Measurements from ENCODE around the gene LETMD1. TPM values are rescaled to one million over a fixed set of nuclear protein-coding genes. Genes with fewer than 3 reads are reported as not detected.
A peak's percentile ranks its signal among the peaks of the same experiment; 100 is the strongest.

LETMD1 gene
- total and polyA plus RNA-seq, 2 of the 13 experiments (the other 11 are each of a cell fraction or from before 2014, with no cell fraction given) = 43.3 to 87.7 TPM

DNA sequence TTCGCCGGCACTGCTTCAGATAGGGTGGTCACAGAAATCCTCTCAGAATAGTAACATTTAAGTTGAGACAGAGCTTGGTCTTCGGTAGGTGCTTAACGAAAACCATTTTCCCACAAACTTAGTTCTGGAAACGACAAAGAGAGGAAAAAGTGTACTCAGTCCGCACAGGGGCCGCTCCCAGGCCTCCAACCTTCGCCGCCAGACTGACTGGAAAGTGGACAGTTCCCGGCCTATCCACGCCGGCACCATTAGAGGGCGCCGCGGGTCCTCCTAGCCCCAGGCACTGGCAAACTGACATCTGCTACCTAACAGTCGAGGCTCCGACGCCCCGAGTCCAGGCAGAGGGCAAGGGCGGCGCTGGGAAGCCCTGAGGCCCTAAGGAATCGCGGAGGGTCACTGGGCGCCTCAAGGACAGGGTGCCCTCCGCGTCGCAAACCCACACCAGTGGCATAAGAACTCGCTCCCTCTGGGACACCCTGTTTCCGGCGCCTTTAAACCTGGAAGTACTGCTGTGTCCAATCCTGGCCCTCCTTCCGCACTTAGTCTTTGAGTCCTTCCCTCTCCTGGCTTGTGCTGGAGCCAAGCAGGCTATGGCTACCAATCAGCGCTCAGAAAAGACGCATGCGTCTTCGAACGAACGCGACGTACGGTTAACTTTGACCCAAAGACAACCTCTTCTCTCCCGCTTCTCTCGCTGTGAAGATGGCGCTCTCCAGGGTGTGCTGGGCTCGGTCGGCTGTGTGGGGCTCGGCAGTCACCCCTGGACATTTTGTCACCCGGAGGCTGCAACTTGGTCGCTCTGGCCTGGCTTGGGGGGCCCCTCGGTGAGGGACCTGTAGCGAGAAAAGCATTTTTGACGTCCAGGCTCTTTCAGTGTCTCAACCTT is at the start of gene LETMD1 (continued):
- TF ChIP-seq, protein P1, sequence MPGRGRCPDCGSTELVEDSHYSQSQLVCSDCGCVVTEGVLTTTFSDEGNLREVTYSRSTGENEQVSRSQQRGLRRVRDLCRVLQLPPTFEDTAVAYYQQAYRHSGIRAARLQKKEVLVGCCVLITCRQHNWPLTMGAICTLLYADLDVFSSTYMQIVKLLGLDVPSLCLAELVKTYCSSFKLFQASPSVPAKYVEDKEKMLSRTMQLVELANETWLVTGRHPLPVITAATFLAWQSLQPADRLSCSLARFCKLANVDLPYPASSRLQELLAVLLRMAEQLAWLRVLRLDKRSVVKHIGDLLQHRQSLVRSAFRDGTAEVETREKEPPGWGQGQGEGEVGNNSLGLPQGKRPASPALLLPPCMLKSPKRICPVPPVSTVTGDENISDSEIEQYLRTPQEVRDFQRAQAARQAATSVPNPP (CRISPR knock-in tag; IDR thresholded peaks at IDR 0.05) = peak; percentile 69; the same call in 1 of the 2 replicates
- TF ChIP-seq EP300 (IDR thresholded peaks at IDR 0.05; ENCODE audit: low read depth in 2 of 2, low read length in 2 of 2) (peak in 1 of 2 experiments; percentile 5; a peak in 1 of 4 replicates), EP300 (CRISPR knock-in tag; IDR thresholded peaks at IDR 0.05; ENCODE audit: borderline replicate concordance) (no peak; the same call in 1 of the 2 replicates), ZNF251 (CRISPR knock-in tag; IDR thresholded peaks at IDR 0.05) (no peak), GTF2F1 (IDR thresholded peaks at IDR 0.05; ENCODE audit: low read length) (no peak), ARNT (IDR thresholded peaks at IDR 0.05) (no peak), ZNF567 (CRISPR knock-in tag; IDR thresholded peaks at IDR 0.05; ENCODE audit: borderline replicate concordance) (peak; percentile 83; the same call in 1 of the 2 replicates), ZKSCAN1 (IDR thresholded peaks at IDR 0.05; ENCODE audit: low read length) (peak; percentile 52; the same call in 1 of the 2 replicates), HDAC6 (IDR thresholded peaks at IDR 0.05; ENCODE audit: low read depth, low read length) (no peak), ZNF629 (CRISPR knock-in tag; conservative IDR thresholded peaks at IDR 0.05) (0 out of 2 replicates have a peak, but pooled peaks have one; percentile 17), RBM39 (IDR thresholded peaks at IDR 0.05; ENCODE audit: low read depth, low read length, poor library complexity, severe bottlenecking) (peak; percentile 78), HIVEP1 (CRISPR knock-in tag; IDR thresholded peaks at IDR 0.05) (peak; percentile 58; the same call in 1 of the 2 replicates), GLI4 (CRISPR knock-in tag; IDR thresholded peaks at IDR 0.05; ENCODE audit: borderline replicate concordance) (no peak), REXO4 (CRISPR knock-in tag; IDR thresholded peaks at IDR 0.05; ENCODE audit: borderline replicate concordance) (no peak), ZNF713 (CRISPR knock-in tag; IDR thresholded peaks at IDR 0.05) (peak; percentile 63; the same call in 1 of the 2 replicates), ELF4 (CRISPR knock-in tag; IDR thresholded peaks at IDR 0.05; ENCODE audit: borderline replicate concordance) (peak; percentile 90), NBN (conservative IDR thresholded peaks at IDR 0.05) (no peak), YEATS4 (CRISPR knock-in tag; IDR thresholded peaks at IDR 0.05; ENCODE audit: borderline replicate concordance) (peak; percentile 87), ZIK1 (CRISPR knock-in tag; IDR thresholded peaks at IDR 0.05; ENCODE audit: borderline replicate concordance, low read depth) (no peak)
- TF ChIP-seq, protein P2, sequence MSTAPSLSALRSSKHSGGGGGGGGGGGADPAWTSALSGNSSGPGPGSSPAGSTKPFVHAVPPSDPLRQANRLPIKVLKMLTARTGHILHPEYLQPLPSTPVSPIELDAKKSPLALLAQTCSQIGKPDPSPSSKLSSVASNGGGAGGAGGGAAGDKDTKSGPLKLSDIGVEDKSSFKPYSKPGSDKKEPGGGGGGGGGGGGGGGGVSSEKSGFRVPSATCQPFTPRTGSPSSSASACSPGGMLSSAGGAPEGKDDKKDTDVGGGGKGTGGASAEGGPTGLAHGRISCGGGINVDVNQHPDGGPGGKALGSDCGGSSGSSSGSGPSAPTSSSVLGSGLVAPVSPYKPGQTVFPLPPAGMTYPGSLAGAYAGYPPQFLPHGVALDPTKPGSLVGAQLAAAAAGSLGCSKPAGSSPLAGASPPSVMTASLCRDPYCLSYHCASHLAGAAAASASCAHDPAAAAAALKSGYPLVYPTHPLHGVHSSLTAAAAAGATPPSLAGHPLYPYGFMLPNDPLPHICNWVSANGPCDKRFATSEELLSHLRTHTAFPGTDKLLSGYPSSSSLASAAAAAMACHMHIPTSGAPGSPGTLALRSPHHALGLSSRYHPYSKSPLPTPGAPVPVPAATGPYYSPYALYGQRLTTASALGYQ (CRISPR knock-in tag; IDR thresholded peaks at IDR 0.05) = 0 out of 2 replicates have a peak, but pooled peaks have one; percentile 53
- TF ChIP-seq, protein P3, sequence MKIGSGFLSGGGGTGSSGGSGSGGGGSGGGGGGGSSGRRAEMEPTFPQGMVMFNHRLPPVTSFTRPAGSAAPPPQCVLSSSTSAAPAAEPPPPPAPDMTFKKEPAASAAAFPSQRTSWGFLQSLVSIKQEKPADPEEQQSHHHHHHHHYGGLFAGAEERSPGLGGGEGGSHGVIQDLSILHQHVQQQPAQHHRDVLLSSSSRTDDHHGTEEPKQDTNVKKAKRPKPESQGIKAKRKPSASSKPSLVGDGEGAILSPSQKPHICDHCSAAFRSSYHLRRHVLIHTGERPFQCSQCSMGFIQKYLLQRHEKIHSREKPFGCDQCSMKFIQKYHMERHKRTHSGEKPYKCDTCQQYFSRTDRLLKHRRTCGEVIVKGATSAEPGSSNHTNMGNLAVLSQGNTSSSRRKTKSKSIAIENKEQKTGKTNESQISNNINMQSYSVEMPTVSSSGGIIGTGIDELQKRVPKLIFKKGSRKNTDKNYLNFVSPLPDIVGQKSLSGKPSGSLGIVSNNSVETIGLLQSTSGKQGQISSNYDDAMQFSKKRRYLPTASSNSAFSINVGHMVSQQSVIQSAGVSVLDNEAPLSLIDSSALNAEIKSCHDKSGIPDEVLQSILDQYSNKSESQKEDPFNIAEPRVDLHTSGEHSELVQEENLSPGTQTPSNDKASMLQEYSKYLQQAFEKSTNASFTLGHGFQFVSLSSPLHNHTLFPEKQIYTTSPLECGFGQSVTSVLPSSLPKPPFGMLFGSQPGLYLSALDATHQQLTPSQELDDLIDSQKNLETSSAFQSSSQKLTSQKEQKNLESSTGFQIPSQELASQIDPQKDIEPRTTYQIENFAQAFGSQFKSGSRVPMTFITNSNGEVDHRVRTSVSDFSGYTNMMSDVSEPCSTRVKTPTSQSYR (CRISPR knock-in tag; IDR thresholded peaks at IDR 0.05; ENCODE audit: borderline replicate concordance) = no peak
- TF ChIP-seq, protein P4, sequence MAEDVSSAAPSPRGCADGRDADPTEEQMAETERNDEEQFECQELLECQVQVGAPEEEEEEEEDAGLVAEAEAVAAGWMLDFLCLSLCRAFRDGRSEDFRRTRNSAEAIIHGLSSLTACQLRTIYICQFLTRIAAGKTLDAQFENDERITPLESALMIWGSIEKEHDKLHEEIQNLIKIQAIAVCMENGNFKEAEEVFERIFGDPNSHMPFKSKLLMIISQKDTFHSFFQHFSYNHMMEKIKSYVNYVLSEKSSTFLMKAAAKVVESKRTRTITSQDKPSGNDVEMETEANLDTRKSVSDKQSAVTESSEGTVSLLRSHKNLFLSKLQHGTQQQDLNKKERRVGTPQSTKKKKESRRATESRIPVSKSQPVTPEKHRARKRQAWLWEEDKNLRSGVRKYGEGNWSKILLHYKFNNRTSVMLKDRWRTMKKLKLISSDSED (CRISPR knock-in tag; IDR thresholded peaks at IDR 0.05) = no peak
